DMS53 treated with DMSO at 0.1 percent for 48 hours (cell line): ENCODE measurements around the gene GLTP.

Experiments used
- DNase-seq: peaks from one replicate; lab custom pipeline; 2025; ENCODE audit not compliant: unreplicated experiment; lab: John Stamatoyannopoulos, UW

GLTP gene

DNA sequence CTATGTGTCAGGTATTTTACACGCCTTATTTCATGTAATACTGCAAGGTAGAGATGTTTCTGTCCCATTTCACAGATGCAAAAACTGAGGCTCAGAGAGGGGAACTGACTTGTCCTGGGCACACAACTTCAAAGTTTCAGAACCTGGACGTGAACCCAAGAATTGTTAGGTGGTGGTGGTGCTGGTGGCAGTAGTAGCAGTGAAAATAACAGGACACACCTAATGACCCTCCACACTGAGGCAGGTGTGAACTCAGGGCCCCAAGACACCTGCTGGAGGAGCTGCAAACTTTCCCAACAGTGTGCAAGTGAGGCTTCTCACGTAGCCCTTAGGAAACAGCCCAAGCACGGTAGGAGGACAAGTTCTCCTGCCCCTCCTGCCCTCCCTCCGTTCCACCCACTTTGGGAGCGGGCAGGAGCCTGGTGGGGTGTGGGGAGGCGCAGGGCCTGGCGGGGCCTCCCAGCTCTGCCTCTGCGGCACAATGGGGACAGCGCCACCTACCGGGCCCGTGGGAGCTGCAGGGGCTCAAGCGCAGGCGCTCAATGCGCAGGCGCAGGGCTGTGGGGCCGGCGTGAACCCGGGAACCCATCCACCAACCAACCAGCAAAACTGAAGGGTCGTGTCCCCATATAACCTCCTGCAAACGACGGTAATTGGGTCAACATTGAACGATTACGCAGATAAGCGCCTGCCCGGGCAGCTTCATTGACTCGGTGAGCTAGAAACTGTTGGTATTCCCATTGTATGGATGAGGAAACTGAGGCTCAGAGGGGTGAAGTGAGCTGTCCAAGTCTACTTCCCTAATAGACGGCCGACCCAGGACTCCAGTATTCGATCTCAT is 35.1 kb downstream of the GLTP start:
- peak; percentile 82 for DNase-seq

DNA sequence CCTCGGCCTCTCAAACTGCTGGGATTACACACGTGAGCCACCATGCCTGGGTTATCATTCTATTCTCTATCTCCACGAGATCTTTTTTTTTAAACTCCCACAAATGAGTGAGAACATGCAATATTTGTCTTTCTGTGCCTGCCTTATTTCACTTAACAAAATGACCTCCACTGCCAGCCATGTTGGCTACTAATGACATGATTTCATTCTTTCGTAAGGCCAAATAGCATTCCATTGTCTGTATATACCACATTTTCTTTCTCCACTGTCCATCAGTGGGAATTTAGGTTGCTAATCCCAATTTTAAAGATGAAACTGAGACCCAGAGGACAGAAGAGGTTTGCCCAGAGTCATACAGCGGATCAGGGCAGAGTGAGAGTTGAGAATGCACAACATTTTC is 36.2 kb downstream of the GLTP start:
- DNase-seq, result no peak

GRCh38 chr12:109842021-109842420 is 38.3 kb downstream of the GLTP start:
- DNase-seq, result no peak

DNA sequence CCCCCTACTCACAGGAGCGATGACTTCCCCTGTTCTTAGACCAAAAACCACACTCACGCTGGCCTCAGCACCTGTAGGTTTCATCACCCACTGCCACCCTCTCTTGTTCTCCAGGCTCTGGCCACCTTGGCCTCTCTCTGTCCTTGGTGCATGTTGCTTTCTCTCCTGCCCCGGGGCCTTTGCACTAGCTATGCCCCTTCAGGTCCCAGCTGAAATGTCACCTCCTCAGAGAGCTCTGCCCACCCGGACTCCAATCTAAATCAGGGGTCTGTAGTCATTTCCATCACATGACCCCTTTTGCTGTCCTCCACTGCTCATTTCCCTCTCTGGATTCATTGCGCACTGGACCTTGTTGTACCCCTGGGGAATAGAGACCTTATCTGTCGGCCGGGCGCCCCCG is 39.0 kb downstream of the GLTP start:
- no peak for DNase-seq

DNA sequence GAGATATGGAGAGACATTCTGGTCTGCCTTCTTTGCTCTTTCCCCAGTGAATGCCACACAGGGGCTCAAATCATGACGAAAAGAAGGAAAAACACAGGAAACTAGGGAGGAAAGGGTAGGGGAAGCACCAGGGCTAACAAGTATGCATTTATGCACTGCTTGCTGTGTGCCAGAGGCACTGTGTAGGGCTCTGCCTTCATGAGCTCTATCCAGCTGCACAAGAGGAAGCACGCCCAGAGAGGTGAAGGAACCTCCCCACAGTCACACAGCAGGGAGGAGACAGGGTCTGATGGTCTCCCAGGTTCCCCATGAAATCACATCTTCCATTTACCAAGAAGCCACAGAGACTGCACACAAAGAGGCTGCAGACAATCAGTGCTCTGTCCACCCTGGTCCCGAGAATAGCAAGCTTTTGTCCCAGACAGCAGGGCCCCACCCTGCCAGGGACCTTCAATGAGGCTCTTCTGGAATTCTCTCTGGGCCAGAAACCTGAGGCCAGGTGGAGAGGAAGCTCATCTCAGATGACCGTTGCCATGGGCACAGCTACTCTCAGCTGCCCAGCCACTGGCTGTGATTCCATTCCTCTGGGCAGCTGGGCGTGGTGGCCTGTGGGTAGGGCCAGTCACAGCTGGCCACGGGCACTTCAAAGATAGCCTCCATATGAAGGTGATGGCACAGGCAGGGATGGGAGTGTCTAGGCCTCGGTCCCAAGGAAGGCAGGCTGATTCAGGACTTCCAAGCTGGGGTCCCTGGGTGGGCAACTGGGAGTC is 39.9 kb downstream of the GLTP start:
- DNase-seq, result peak; percentile 90

DNA sequence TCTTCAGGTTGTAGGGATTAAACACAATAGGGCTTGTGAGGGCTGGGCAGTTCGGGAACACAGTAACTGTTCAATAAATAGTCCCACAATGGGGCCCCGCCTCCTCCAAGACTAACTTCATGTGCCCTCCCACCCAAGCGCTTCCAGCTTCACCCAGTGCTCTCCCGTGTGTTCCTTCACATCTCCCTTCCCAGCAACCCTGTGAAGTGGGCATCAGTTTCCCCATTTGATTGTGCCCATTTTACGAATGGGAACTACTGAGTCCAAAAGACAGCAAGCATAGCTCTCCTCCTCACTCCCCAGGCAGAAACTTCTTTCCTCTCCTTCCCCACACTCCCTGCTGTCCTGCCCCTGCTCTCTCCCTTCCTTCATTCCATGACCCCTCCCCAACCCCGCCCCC is 40.9 kb downstream of the GLTP start:
- no peak for DNase-seq

DNA sequence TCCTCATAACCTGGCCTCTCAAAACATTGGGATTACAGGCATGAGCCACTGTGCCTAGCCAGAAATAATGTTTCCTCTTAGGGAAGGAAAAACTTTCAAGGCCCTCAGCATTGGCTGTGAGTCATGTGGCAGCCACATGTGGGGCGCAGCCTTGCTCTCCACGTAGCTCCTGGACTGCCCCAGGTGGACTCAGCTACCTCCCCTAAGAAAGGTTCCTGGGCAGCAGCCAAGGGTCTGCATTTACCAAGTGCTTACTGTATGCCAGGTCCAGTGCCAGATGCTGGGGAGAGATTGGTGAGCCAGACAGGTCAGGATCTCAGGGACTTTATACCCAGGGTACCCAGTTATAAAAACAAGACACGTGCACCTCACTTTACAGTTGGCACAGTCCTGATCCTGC is 43.4 kb downstream of the GLTP start:
- no peak for DNase-seq

DNA sequence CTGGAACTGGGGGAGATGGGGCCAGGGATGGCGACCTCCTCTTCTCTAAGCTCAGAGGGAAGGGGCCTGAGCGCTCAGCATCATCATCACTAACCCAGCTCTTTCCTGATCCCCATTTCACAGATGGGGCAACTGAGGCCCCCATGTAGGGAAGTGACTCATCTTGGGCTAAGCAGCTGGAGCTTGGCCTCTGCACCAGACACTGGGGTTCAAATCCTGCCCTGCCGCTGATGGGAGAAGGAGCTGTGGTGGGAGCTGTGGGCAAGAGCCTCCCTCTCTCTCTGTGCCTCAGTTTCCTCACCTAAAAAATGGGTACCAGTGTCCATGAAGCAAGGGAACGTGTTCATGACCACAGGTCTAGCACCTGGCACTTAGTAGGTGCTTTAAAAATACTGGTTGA is 44.5 kb downstream of the GLTP start:
- DNase-seq, result no peak

GRCh38 chr12:109833307-109834189 is 46.8 kb downstream of the GLTP start, which contains the start of gene TRPV4:
Gene TRPV4 (minus strand): TSS chr12:109833398. CDS start chr12:109814796, 18,602 bp downstream.
- DNase-seq, result no peak

- DNase-seq, result no peak
Measured at GRCh38 chr12:109832541-109833306, 47.6 kb downstream of the GLTP start.

DNA sequence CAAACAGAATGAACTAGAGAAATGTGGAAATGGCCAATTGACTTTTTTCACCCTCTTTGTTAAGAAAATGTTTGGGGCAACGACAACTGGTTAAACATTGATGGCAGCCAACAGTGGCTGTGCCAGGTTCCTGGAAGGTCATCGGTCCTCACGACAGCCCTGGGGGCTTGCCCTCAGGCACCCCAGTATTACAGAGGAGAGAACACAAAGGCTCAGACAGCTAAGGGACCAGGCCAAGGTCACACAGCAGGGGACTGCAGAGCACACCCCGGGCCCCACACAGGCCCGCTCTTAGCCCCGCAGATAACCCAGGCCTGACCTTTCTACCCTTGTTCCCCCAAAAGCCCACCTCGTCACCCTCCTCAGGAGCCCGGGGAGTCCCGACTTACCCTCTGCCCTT is 48.4 kb downstream of the GLTP start:
- DNase-seq, result no peak

- no peak for DNase-seq
Measured at GRCh38 chr12:109831365-109831764, 49.0 kb downstream of the GLTP start.

DNA sequence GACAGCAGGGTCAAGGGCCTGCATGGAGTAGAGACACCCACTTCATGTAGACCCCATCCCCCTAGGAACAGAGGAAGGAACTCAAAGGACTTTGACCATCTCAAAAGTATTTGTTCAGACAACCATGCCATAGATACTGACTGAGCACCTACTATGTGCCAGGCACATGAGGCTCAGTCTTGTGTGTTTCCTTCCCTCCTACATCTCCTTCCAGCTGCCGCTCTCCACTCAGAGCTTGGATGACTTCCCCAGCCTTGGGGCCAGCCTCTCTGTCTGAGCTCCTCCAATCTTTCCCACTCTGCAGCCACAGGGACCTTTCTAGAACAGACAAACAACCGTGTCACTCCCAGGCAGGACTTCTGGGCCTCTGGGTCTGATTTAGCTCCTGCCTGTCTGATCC is 49.6 kb downstream of the GLTP start:
- DNase-seq, result no peak

GRCh38 chr12:109830267-109830666 is 50.1 kb downstream of the GLTP start:
- DNase-seq, result no peak

DNA sequence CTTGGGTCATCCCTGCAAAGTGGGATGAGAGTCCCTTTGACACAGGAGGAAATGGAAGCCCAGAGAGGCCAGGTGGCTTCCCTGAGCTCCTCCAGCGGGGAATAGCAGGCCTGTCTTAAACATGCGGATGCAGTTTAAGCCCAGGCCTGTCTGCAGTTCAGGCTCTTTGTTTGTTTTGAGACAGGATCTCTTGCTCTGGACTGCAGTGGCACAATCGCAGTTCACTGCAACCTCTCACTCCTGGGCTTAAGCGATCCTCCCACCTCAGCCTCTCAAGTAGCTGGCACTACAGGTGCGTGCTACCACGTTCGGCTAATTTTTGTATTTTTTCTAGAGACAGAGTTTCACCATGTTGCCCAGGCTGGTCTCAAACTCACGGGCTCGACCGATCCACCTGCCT is 50.7 kb downstream of the GLTP start:
- no peak for DNase-seq

GRCh38 chr12:109828754-109829511 is 51.4 kb downstream of the GLTP start:
- DNase-seq, result no peak

DNA sequence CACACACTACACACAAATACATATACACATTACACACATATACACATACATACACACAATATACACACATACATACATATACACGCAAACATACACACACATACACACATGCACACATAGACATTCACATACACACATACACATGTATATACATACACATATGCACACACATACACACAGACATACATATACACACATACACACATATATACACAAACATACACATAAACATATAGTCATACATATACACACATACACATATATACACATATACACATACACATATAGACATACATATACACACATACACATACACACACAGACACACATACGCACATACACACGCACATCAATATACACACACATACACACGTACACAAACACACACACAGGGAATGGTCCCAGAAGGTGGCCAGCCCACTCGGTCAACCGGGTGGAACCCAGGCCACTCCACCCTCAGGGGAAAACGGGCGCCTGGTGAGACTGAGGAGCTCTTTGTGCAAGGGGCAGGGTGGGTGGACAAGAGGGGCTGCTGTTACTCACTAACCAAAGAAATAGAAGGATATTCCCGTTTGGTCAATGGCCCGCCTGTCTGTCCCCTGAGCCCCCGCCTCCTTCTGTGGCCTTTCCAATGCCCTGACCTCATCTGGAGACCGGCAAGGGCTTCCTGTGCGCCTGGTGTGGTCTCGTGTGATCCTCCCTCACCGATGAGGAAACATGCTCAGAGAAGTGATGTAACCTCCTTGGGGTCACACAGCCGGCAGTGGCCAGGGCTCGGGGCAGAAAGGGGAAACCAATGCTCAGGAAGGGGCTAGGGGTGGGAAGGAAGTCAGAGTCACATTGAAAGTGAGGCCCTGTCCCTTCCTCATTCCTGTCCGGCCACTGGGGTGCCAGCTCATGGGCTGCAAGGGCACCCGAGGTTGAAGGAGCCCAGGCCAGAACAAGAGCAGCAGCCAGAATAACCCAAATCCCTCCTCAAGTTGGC is 52.5 kb downstream of the GLTP start:
- DNase-seq, result no peak

DNA sequence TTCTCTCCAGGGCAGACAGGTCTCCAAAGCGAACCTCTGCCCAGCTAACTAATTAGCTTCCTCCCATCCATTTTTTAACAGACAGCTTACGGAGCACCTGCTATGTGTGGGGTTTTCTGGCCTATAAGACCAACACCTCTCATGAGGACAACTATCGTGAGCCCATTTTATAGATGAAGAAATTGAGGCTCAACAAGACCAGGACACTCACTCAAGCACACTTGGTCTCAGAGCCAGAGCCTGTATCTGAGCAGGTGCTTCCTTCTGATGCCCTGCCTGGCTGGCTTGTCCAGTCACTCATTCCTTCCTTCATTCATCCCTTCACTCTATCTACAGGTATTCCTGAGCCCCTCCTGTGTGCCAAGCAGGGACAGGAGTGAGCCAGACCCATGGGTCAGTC is 53.3 kb downstream of the GLTP start:
- no peak for DNase-seq

DNA sequence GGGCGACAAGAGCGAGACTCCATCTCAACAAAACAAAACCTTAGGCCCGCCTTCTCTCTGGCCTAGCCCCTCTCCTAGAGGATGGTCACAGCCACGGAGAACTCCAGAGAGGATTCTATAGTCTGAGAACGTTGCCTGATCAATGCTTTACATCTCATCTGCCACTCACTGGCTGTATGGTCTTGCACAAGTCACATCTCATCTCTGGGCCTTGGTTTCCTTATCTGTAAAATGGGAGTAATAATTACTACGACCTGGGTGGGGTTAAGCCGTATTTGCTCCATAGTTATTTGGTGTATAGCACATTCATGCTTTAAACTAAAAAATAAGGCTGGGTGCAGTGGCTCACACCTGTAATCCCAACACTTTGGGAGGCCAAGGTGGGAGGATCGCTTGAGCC is 55.6 kb downstream of the GLTP start:
- DNase-seq, result no peak
